ENCODE results near the gene MPPED2.

DNA sequence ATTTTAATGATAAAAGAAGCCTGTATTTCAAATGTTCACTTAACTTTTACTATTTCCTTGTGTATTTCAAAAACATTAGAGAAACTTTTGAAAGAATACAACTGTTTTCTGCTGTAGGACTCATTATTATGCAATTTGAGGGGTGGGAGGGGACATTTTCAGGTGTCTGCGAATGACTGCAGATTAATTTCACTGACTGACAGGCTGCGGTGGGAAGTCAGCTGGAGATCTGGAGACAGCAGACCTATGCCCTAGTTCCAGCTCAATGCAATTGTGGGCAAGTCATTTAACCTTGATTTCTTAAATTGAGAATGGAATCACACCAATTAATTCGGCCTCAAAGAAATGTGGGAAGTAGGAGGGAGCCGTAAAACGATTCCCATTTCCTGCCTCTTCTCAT, 134.5 kb downstream of the MPPED2 start:
- no peak for TF ChIP-seq ZNF274 (IDR thresholded peaks at IDR 0.05; ENCODE audit: low read depth, low read length)
- no peak for TF ChIP-seq YY1 (IDR thresholded peaks at IDR 0.05; ENCODE audit: insufficient read depth, insufficient read length)
- TF ChIP-seq SUZ12 (IDR thresholded peaks at IDR 0.05; ENCODE audit: extremely low read depth, insufficient read depth, insufficient read length), result no peak
